BE2C (cell line): ENCODE measurements around the gene EFNA2.

Experiments used
- DNase-seq: peaks from one replicate; pipeline ENCODE4 v3.0.0-alpha.2; 2020
- H3K27me3 ChIP-seq: fragments of 250-450 bp; sonication (Bioruptor Pico); 2 replicates; pipeline ENCODE4 v1.5.1; 2020; ENCODE audit warnings: mild to moderate bottlenecking
- H3K36me3 ChIP-seq: fragments of 250-450 bp; sonication (Bioruptor Pico); 2 replicates; pipeline ENCODE4 v1.5.1; 2020; ENCODE audit warnings: mild to moderate bottlenecking
- H3K4me1 ChIP-seq: fragments of 250-450 bp; sonication (Bioruptor Pico); 2 replicates; pipeline ENCODE4 v1.5.1; 2020
- H3K4me3 ChIP-seq: 2 replicates; pipeline ENCODE4 v1.5.1; 2011; ENCODE audit warnings: low read depth, low read length
- H3K9me3 ChIP-seq: fragments of 250-450 bp; sonication (Bioruptor Pico); 2 replicates; pipeline ENCODE4 v1.5.1; 2020
- CTCF ChIP-seq: IDR thresholded peaks from 2 replicates; pipeline ENCODE4 v1.5.1; 2012; ENCODE audit warnings: mild to moderate bottlenecking, low read depth, low read length

Gene EFNA2

GRCh38 chr19:1259876-1260748, 25.6 kb upstream of the EFNA2 start:
- peak overlapping the region; percentile 71 for H3K4me3 ChIP-seq
- H3K4me1 ChIP-seq: peaks cover 42% of the 10 kb centered on the region
- TF ChIP-seq CTCF: no peak
- H3K36me3 ChIP-seq: peaks cover 30% of the 10 kb centered on the region
- H3K27me3 ChIP-seq: no peaks in the 10 kb centered on the region
- DNase-seq: no peak
- H3K9me3 ChIP-seq: no peaks in the 10 kb centered on the region

GRCh38 chr19:1260749-1261537, 24.7 kb upstream of the EFNA2 start:
- Histone ChIP-seq H3K36me3 (peaks cover 22% of the 10 kb centered on the region), H3K27me3 (no peaks in the 10 kb centered on the region), H3K4me1 (peaks cover 47% of the 10 kb centered on the region), H3K9me3 (no peaks in the 10 kb centered on the region), H3K4me3 (peak overlapping the region; percentile 71)
- DNase-seq: peak; percentile 98
- TF ChIP-seq CTCF: no peak

- Histone ChIP-seq H3K4me3 (peak overlapping the region; percentile 71), H3K9me3 (no peaks in the 10 kb centered on the region), H3K36me3 (peaks cover 16% of the 10 kb centered on the region), H3K27me3 (no peaks in the 10 kb centered on the region), H3K4me1 (peaks cover 49% of the 10 kb centered on the region)
- no peak for DNase-seq
- peak; percentile 18; the same call in 1 of the 2 replicates for TF ChIP-seq CTCF
Measured at GRCh38 chr19:1261538-1261797, 24.2 kb upstream of the EFNA2 start.

DNA sequence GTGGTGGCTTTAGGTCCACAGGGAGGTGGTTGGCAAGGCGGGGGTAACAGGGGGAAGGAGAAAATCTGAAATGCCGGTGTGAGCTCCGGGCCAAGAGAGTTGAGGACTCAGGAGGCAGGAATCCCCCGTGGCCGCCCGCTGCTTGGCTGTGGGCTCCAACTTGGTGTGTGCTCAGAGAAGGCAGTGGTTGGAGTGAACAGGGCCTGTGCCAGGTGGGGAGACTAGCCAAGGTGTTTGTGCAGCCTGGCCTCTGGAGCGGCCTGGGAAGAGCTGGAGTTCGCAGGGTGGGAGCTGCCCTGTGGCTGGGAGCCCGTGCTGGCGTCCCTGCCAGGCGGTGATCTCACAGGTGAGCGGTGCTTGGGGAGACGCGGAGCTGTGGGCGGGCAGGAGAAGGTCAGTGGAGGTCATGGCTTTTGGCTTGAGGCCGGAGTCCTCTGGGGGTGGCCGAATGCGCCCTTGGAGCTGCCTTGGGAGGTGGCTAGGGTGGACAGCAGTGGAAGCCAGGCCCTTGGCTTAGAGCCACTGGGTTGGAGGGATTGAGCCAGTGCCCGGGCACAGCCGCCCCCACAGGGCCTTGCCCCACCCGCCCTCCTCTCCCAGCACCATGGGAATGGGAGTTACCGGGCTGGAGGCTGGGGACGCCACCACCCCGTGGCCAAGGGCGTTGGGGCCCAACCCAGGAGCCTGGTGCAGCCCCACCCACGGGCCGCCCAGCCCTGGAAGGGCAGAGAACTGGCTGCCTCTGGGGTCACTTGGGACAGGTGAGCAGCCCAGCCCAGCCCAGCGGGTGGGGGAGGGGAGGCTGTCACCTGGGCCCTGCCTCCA, 23.7 kb upstream of the EFNA2 start:
- no peak for DNase-seq
- no peaks in the 10 kb centered on the region; the same call in 1 of the 2 replicates for H3K27me3 ChIP-seq
- H3K36me3 ChIP-seq: peaks cover 11% of the 10 kb centered on the region
- no peaks in the 10 kb centered on the region for H3K9me3 ChIP-seq
- peak overlapping the region; percentile 71 for H3K4me3 ChIP-seq
- H3K4me1 ChIP-seq: peaks cover 50% of the 10 kb centered on the region
- no peak for TF ChIP-seq CTCF

DNA sequence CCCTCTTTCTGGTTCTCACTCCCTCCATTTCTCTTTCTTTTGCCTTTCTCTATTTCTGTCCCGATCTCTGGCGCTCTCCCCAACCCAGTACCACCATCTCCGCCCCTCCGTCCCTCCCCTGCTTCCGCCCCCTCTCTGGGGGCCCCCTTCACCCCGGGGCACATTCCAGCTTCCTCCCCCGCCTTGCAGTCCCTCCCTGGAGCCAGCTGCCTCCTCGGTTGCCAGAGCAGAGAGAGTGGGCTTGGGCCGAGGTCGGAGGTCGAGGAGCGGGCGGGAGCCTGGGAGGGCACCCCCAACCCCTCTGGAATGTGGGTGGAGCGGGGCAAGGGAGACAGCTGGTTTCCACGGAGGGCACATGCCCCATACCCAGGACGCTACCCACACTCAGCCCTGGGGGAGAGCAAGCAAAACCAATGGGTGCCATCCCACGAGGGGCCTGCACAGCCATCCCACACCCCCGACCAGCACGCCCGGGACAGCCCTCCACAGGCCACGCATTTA, 23.0 kb upstream of the EFNA2 start:
- H3K4me1 ChIP-seq: peaks cover 56% of the 10 kb centered on the region
- TF ChIP-seq CTCF: no peak
- DNase-seq: no peak
- no peaks in the 10 kb centered on the region for H3K9me3 ChIP-seq
- peaks cover 6% of the 10 kb centered on the region for H3K36me3 ChIP-seq
- peaks cover 3% of the 10 kb centered on the region; the same call in 1 of the 2 replicates for H3K27me3 ChIP-seq
- H3K4me3 ChIP-seq: no peak overlapping the region
